ENCODE results near the gene TAOK3. TPM values are rescaled to one million over a fixed set of nuclear protein-coding genes. Genes with fewer than 3 reads are reported as not detected.

Gene TAOK3
- total and polyA plus RNA-seq, 2 of the 4 experiments (the other 2 are of a cell fraction), result 26.3 to 54.5 TPM

- ATAC-seq (ENCODE audit: low read depth) (no peak), DNase-seq (no peak)
- H3K4me1 ChIP-seq (ENCODE audit: control insufficient read depth, insufficient read depth, low read length), result no peaks in the 10 kb centered on the region; the same call in none of the 2 replicates
- no peak overlapping the region for H3K4me2 ChIP-seq (ENCODE audit: low read depth, low read length)
- no peak overlapping the region for H2BK15ac ChIP-seq (ENCODE audit: low read depth, low read length)
- no peak overlapping the region for H2AFZ ChIP-seq (replicated peaks; ENCODE audit: low read length, poor library complexity)
- no TSS peak for BruUV-seq (replicated peaks)
- H3K9ac ChIP-seq (ENCODE audit: low read depth, low read length), result no peak overlapping the region
- H2BK20ac ChIP-seq (ENCODE audit: low read depth, low read length), result no peak overlapping the region
- CTCF ChIA-PET, result interaction anchor here (0.7 kb wide), 1 partner anchor 11 kb away, joined by 3 read pairs; no protein-coding TSS in a partner anchor
- H4K20me1 ChIP-seq (ENCODE audit: insufficient read depth, low read length), result no peaks in the 10 kb centered on the region
- no peak overlapping the region for H4K8ac ChIP-seq (ENCODE audit: low read depth in 2 of 2, low read length in 2 of 2)
- H3K9me3 ChIP-seq (ENCODE audit: control insufficient read depth, insufficient read depth, low read length), result no peaks in the 10 kb centered on the region
- H3K14ac ChIP-seq (replicated peaks; ENCODE audit: low read depth, low read length), result no peak overlapping the region
- POLR2A ChIA-PET (ENCODE audit: unreplicated experiment), result no interaction called here
- TF ChIP-seq RCOR1 (IDR thresholded peaks at IDR 0.05; ENCODE audit: insufficient replicate concordance, low read length) (no peak), SMC3 (IDR thresholded peaks at IDR 0.05; ENCODE audit: low read depth, low read length) (no peak), BHLHE40 (IDR thresholded peaks at IDR 0.05; ENCODE audit: low read depth, low read length) (no peak), CHD1 (IDR thresholded peaks at IDR 0.05; ENCODE audit: low read depth, low read length) (no peak), POLR2A (IDR thresholded peaks at IDR 0.05; ENCODE audit: low read depth, low read length) (no peak), RAD21 (IDR thresholded peaks at IDR 0.05; ENCODE audit: low read length) (no peak)
- no peak overlapping the region for H3K23ac ChIP-seq (ENCODE audit: low read depth, low read length)
- no peak overlapping the region for H2AK9ac ChIP-seq (replicated peaks; ENCODE audit: low read depth, low read length, poor library complexity)
- no peak overlapping the region for H3K4ac ChIP-seq (ENCODE audit: low read depth, low read length)
- no peak overlapping the region for H4K5ac ChIP-seq (ENCODE audit: low read depth, low read length)
- no peak overlapping the region for H3K27ac ChIP-seq (ENCODE audit: insufficient read depth, low read length)
- no peak overlapping the region for H2AK5ac ChIP-seq (ENCODE audit: low read depth, low read length)
- no peak overlapping the region for H3K56ac ChIP-seq (ENCODE audit: extremely low read depth, insufficient read depth, low read length)
- dilution Hi-C loops (cut with HindIII; ENCODE audit: low sequenced_read_pairs, unreplicated experiment) (no loop called here), in situ Hi-C loops (cut with MboI; ENCODE audit: low sequenced_read_pairs) (no loop called here), intact Hi-C loops (cut with micrococcal nuclease) (no loop called here)
- no peaks in the 10 kb centered on the region; the same call in 1 of the 2 replicates for H3K36me3 ChIP-seq (ENCODE audit: control insufficient read depth, insufficient read depth, low read length)
- H3K18ac ChIP-seq (ENCODE audit: low read depth, low read length), result no peak overlapping the region
- H2BK120ac ChIP-seq (ENCODE audit: low read depth, low read length), result no peak overlapping the region
- peaks cover 4% of the 10 kb centered on the region for H3K9me1 ChIP-seq (ENCODE audit: insufficient read depth, low read length)
- H3K27me3 ChIP-seq (ENCODE audit: control insufficient read depth, insufficient read depth, low read length), result no peaks in the 10 kb centered on the region
- H2BK5ac ChIP-seq (ENCODE audit: low read depth, low read length, poor library complexity, severe bottlenecking), result no peak overlapping the region
- H3K4me3 ChIP-seq (ENCODE audit: insufficient read depth, low read depth, low read length), result no peak overlapping the region
- H3K79me1 ChIP-seq (ENCODE audit: low read depth in 1 of 2, low read length in 2 of 2), result peaks cover 15 to 49% of the 10 kb centered on the region in 2 experiments
- no CpG with 5 or more reads among the region's 1 CpG for WGBS, 2 experiments (ENCODE audit: extremely low coverage in 2 of 2, insufficient read length in 1 of 2)
- no peak overlapping the region for H4K91ac ChIP-seq (ENCODE audit: insufficient read depth, low read depth, low read length)
Observed at GRCh38 chr12:118317729-118318128, 55.0 kb downstream of the TAOK3 start.
